SK-N-SH (cell line): ENCODE measurements around the gene ISG20.

Experiments
- CTCF ChIP-seq: fragments of 200-600 bp; sonication (generic); IDR thresholded peaks from 2 replicates; pipeline ENCODE4 v1.6.1; 2017; ENCODE audit warnings: antibody characterized with exemption, mild to moderate bottlenecking, moderate library complexity
- ELF1 ChIP-seq: IDR thresholded peaks from 2 replicates; pipeline ENCODE4 v1.4.0; 2012
- EP300 ChIP-seq, 2 experiments: IDR thresholded peaks; 2 replicates each; pipeline versions ENCODE4 v1.4.0 to v1.6.1; 2012; ENCODE audit warnings: borderline replicate concordance in 1 of 2, low read depth in 1 of 2, low read length in 1 of 2
- EZH2phosphoT487 ChIP-seq: fragments of 200-600 bp; sonication (generic); IDR thresholded peaks from 2 replicates; pipeline ENCODE4 v1.6.1; 2017; ENCODE audit warnings: low read depth, mixed run types, mild to moderate bottlenecking, antibody characterized with exemption, moderate library complexity, borderline replicate concordance
- FOXM1 ChIP-seq: IDR thresholded peaks from 2 replicates; pipeline ENCODE4 v1.4.0; 2012; ENCODE audit warnings: low read depth, mild to moderate bottlenecking
- JUND ChIP-seq: IDR thresholded peaks from 2 replicates; pipeline ENCODE4 v1.4.0; 2012
- MAX ChIP-seq: IDR thresholded peaks from 2 replicates; pipeline ENCODE4 v1.4.0; 2012; ENCODE audit warnings: low read depth
- PBX3 ChIP-seq: IDR thresholded peaks from 2 replicates; pipeline ENCODE4; 2012
- POLR2AphosphoS5 ChIP-seq: IDR thresholded peaks from 2 replicates; pipeline ENCODE4 v1.6.1; 2012; ENCODE audit warnings: low read depth, low read length
- RAD21 ChIP-seq: IDR thresholded peaks from 2 replicates; pipeline ENCODE4 v1.6.1; 2012; ENCODE audit warnings: mild to moderate bottlenecking, low read length
- TAF1 ChIP-seq: IDR thresholded peaks from 2 replicates; pipeline ENCODE4 v1.6.1; 2012; ENCODE audit warnings: low read depth, mild to moderate bottlenecking, low read length, moderate library complexity, borderline replicate concordance
- USF1 ChIP-seq: IDR thresholded peaks from 2 replicates; pipeline ENCODE4 v1.4.0; 2012; ENCODE audit warnings: low read depth, borderline replicate concordance
- USF2 ChIP-seq: fragments of 150-350 bp; IDR thresholded peaks from 2 replicates; pipeline ENCODE4 v1.6.1; 2017; ENCODE audit warnings: antibody characterized with exemption, low read length, low read depth, borderline replicate concordance
- YY1 ChIP-seq: IDR thresholded peaks from 2 replicates; pipeline ENCODE4 v1.4.0; 2012; ENCODE audit warnings: low read depth, mild to moderate bottlenecking

GRCh38 chr15:88612186-88612796, 26.5 kb upstream of the ISG20 start:
- no peak for TF ChIP-seq CTCF
- TF ChIP-seq MAX = no peak
- TF ChIP-seq USF2 = no peak
- TF ChIP-seq YY1 = no peak
- no peak for TF ChIP-seq EZH2phosphoT487
- TF ChIP-seq TAF1 = no peak
- no peak for TF ChIP-seq RAD21
- TF ChIP-seq POLR2AphosphoS5 = no peak
- TF ChIP-seq FOXM1 = no peak
- TF ChIP-seq EP300 (IDR thresholded peaks at IDR 0.05; ENCODE audit: borderline replicate concordance in 1 of 2, low read depth in 1 of 2, low read length in 1 of 2) = no peak
- no peak for TF ChIP-seq USF1
- TF ChIP-seq PBX3 = no peak
- no peak for TF ChIP-seq ELF1
- no peak for TF ChIP-seq JUND
